K562 (cell line): ENCODE results near the gene PPP1CB.

Experiments used
- DMBX1 ChIP-seq: fragments of 250-450 bp; sonication (Bioruptor Pico); IDR thresholded peaks from 2 replicates; pipeline ENCODE4 v1.8.0; 2022; ENCODE audit warnings: inconsistent platforms, mild to moderate bottlenecking, moderate library complexity, borderline replicate concordance
- MECOM ChIP-seq: fragments of 250-450 bp; sonication (Bioruptor Pico); IDR thresholded peaks from 2 replicates; pipeline ENCODE4 v1.8.0; 2022; ENCODE audit warnings: inconsistent platforms
- SPI1 ChIP-seq: IDR thresholded peaks from 2 replicates; pipeline ENCODE4 v1.6.1; 2011; ENCODE audit warnings: low read depth, low read length, control low read depth, borderline replicate concordance

- TF ChIP-seq DMBX1 (no peak), SPI1 (no peak), MECOM (CRISPR knock-in tag) (no peak)
These were observed 69.8 kb downstream of the PPP1CB start for GRCh38 chr2:28821295-28821958.
